Keratinocyte (primary cell): ENCODE measurements around the gene CTSS.

Experiments
- CTCF ChIP-seq, 3 experiments: IDR thresholded peaks in 1 of 3; conservative IDR thresholded peaks in 1 of 3; optimal IDR thresholded peaks in 1 of 3; 2 replicates in 2 of 3; 3 replicates in 1 of 3; pipeline versions ENCODE3 to v1.5.1; 2011; ENCODE audit warnings: low read length in 3 of 3, mild to moderate bottlenecking in 3 of 3, moderate library complexity in 2 of 3, control low read depth in 1 of 3, inconsistent platforms in 1 of 3; ENCODE audit not compliant: insufficient read depth in 2 of 3; ENCODE audit errors: extremely low read depth in 1 of 3
- EZH2 ChIP-seq: IDR thresholded peaks from one replicate; pipeline ENCODE4 v1.6.1; 2012; ENCODE audit warnings: inconsistent platforms, mild to moderate bottlenecking, low read length, moderate library complexity

- TF ChIP-seq CTCF (optimal IDR thresholded peaks at IDR 0.05 in 1 of 3, IDR thresholded peaks at IDR 0.05 in 1 of 3, conservative IDR thresholded peaks at IDR 0.05 in 1 of 3; ENCODE audit: extremely low read depth in 1 of 3, insufficient read depth in 2 of 3, low read length in 3 of 3) = no peak
- no peak for TF ChIP-seq EZH2
Observed at GRCh38 chr1:150808121-150808520, 42.5 kb upstream of the CTSS start, which contains the start of gene CTSK.
